Activated CD4-positive, alpha-beta T cell treated with anti-CD3 and anti-CD28 coated beads, Interleukin-2, amount 10 ng/mL, durations not matched to agents 7 days and 5 days (primary cell): ENCODE data around the gene PRCC. TPM values are rescaled to one million over a fixed set of nuclear protein-coding genes. Genes with fewer than 3 reads are reported as not detected.

Experiments
- CTCF ChIA-PET: fragments of 350-600 bp; sonication (Branson Sonifier 250); formaldehyde crosslinking; loops from one replicate; lab custom pipeline; 2021; ENCODE audit warnings: antibody characterized with exemption; lab: Charles Lee
- POLR2A ChIA-PET: fragments of 350-600 bp; sonication (Branson Sonifier 250); formaldehyde crosslinking; loops from one replicate; lab custom pipeline; 2021; ENCODE audit warnings: antibody characterized with exemption; lab: Charles Lee
- DNase-seq: peaks from one replicate; pipeline ENCODE4 v3.0.0-alpha.2; 2020
- H3K27ac Mint-ChIP-seq: one replicate; pipeline ENCODE4 v1.8.0; 2021; ENCODE audit warnings: mild to moderate bottlenecking, moderate library complexity, mixed read lengths
- H3K27me3 Mint-ChIP-seq: one replicate; pipeline ENCODE4 v1.8.0; 2021; ENCODE audit warnings: mixed read lengths
- H3K36me3 Mint-ChIP-seq: one replicate; pipeline ENCODE4 v1.8.0; 2021; ENCODE audit warnings: low read depth, mixed read lengths
- H3K4me1 Mint-ChIP-seq: one replicate; pipeline ENCODE4 v1.8.0; 2021; ENCODE audit warnings: mixed read lengths
- H3K4me3 Mint-ChIP-seq: one replicate; pipeline ENCODE4 v1.8.0; 2021; ENCODE audit warnings: mild to moderate bottlenecking, moderate library complexity, mixed read lengths
- H3K9me3 Mint-ChIP-seq: one replicate; pipeline ENCODE4 v1.8.0; 2021; ENCODE audit warnings: mixed read lengths
- total RNA-seq, 2 experiments: library from RNA; stranded (reverse); gene quantifications; one replicate each; pipeline ENCODE4 v1.2.3, GENCODE V29; 2021

Gene PRCC
- total RNA-seq, 2 experiments from 2014 or later = 70.6 to 87.7 TPM

DNA sequence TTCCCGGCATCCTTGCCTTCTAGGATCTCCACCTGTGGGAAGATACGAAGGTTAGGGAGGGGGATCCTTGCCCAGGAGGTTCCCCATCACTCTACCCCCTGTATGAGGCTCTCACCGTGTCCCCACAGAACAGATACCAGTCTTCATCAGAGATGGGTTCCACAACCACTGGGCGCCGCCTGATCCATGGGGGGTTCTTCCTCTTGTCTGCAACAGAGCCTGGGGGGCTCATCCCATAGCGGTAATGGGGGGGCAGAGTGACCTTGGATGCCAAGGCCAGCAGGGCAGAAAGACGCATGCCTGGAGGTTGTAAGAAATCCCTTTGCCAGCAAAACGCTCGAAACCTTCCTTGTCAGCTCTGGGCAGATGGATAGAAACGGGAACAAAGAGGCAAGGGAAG is 28.9 kb upstream of the PRCC start:
- Mint-ChIP-seq H3K9me3 (no peaks in the 10 kb centered on the region), H3K36me3 (peaks cover 49% of the 10 kb centered on the region), H3K4me1 (peaks cover 36% of the 10 kb centered on the region), H3K27ac (no peak overlapping the region), H3K27me3 (no peaks in the 10 kb centered on the region), H3K4me3 (no peak overlapping the region)
- DNase-seq = no peak
- POLR2A ChIA-PET = interaction anchor here (0.6 to 1.0 kb wide), 2 partner anchors 10 to 13 kb away, joined by 3 read pairs; partner anchors contain the start of genes HDGF, ISG20L2 and METTL25B
- CTCF ChIA-PET = interaction anchor here (1.0 to 5.6 kb wide), 4 partner anchors 11 to 154 kb away, joined by 3 to 63 read pairs (median 3); partner anchors contain the start of genes ISG20L2 and METTL25B

DNA sequence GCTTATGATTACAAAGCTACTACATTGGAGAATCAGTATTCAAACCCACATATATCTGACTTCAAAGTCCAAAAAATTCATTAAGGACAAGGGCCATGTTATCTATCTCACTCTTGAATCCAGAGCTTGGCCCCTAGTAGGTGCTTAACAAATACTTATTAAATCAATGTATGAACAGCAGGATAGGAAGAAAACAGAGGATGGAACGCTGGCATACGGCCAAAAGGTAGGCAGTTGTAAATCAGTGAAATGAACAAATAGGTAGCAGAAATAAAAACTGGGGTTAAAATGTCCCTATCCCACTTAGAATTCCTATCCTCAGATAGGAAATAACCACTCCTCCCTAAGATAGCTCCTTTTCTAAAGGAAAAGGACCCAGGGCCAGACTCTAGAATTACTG is 28.4 kb upstream of the PRCC start:
- peaks cover 54% of the 10 kb centered on the region for H3K36me3 Mint-ChIP-seq
- no peaks in the 10 kb centered on the region for H3K27me3 Mint-ChIP-seq
- DNase-seq = no peak
- no peak overlapping the region for H3K4me3 Mint-ChIP-seq
- H3K9me3 Mint-ChIP-seq = no peaks in the 10 kb centered on the region
- H3K4me1 Mint-ChIP-seq = peaks cover 40% of the 10 kb centered on the region
- CTCF ChIA-PET = interaction anchor here (0.6 to 5.6 kb wide), 5 partner anchors 12 to 153 kb away, joined by 3 to 63 read pairs (median 3); partner anchors contain the start of genes ISG20L2 and METTL25B
- H3K27ac Mint-ChIP-seq = no peak overlapping the region
- POLR2A ChIA-PET = interaction anchor here (0.6 to 1.0 kb wide), 2 partner anchors 10 to 13 kb away, joined by 3 read pairs; partner anchors contain the start of genes HDGF, ISG20L2 and METTL25B

DNA sequence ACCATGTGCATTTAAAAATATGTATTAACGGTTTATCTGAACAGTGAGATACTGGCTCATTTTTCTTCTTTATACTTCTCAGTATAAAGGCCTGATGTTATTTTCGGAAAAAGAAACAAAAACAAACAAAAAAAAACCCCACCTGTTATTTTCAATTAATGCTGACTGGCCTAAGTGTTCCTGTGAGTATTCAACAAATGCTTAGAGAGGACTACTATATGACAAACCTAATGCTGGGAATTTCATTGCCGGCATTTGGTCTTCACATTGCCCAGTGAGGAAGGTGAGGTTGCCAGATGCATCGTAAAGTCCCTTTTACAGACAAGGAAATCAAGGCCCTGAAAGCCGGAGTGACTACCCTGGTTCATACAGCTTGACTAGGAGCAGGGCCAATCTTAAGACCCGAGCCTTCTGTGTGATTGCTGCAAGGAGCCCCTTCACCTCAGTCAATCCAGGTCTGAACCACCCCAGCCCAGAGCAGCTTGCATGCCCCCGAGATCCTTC is 27.0 kb upstream of the PRCC start:
- Mint-ChIP-seq H3K27ac (peak overlapping the region; percentile 95), H3K4me1 (peaks cover 47% of the 10 kb centered on the region), H3K9me3 (no peaks in the 10 kb centered on the region), H3K36me3 (peaks cover 65% of the 10 kb centered on the region), H3K27me3 (no peaks in the 10 kb centered on the region), H3K4me3 (peak overlapping the region; percentile 97)
- DNase-seq = no peak
- CTCF ChIA-PET = interaction anchor here (1.0 to 5.6 kb wide), 6 partner anchors 8 to 120 kb away, joined by 3 to 63 read pairs (median 8); partner anchors contain the start of genes INSRR, ISG20L2, METTL25B and NTRK1
- POLR2A ChIA-PET = interaction anchor here (1.4 to 1.6 kb wide), 2 partner anchors 12 kb away, joined by 7 to 12 read pairs; partner anchors contain the start of genes HDGF, ISG20L2 and METTL25B

DNA sequence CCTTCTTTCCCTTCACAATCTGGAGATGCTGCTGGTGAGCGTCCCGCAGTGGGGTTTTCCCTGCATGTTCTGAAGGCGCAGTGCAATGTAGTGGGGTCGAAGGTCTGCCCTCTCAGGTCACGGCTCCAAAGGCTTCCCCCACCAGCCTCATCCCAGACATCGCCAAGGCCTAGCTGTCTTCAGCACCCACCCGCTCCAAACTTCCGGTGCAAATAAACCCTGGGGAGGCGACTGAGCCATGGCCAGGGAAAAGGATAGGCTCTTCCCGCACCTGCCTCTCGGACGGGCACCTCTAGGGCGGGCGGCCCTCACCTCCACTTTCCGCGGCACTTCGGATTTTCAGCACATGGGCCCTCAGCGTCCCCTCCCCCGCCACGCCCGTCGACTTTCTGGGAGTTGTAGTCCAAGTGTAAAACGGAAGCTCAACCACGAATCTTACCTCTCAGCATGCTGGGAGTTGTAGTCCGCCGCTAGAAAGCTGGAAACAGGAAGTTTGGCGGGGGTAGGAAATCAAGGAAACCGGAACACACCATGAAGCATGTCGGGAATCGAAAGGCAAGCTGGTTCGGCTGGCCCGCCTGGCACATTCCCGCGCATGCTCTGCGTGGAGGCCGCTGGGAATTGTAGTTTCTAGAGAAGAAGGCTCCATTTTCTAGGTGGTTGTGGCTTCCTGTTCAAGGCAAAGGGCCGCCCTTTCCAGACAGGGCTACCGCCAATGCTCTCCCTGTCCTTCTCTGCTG is 26.4 kb upstream of the PRCC start, which contains the start of gene MRPL24:
Gene MRPL24, minus strand, starts transcription at position 348 of the 740 bp plus-strand sequence. CDS start 2,384 bp downstream, outside the sequence.
- H3K36me3 Mint-ChIP-seq = peaks cover 65% of the 10 kb centered on the region
- no peaks in the 10 kb centered on the region for H3K9me3 Mint-ChIP-seq
- ChIA-PET CTCF (interaction anchor here (0.6 to 5.6 kb wide), 13 partner anchors 9 to 186 kb away, joined by 3 to 63 read pairs (median 5); partner anchors contain the start of genes INSRR, ISG20L2, METTL25B and NTRK1), POLR2A (interaction anchor here (0.9 to 1.6 kb wide), 4 partner anchors 11 to 26 kb away, joined by 3 to 12 read pairs (median 6); partner anchors contain the start of genes HDGF, ISG20L2, METTL25B and PRCC)
- peak; percentile 99 for DNase-seq
- H3K4me3 Mint-ChIP-seq = peak within 1 kb of the TSS; percentile 97
- no peaks in the 10 kb centered on the region for H3K27me3 Mint-ChIP-seq
- peaks cover 53% of the 10 kb centered on the region for H3K4me1 Mint-ChIP-seq
- peak within 1 kb of the TSS; percentile 95 for H3K27ac Mint-ChIP-seq

DNA sequence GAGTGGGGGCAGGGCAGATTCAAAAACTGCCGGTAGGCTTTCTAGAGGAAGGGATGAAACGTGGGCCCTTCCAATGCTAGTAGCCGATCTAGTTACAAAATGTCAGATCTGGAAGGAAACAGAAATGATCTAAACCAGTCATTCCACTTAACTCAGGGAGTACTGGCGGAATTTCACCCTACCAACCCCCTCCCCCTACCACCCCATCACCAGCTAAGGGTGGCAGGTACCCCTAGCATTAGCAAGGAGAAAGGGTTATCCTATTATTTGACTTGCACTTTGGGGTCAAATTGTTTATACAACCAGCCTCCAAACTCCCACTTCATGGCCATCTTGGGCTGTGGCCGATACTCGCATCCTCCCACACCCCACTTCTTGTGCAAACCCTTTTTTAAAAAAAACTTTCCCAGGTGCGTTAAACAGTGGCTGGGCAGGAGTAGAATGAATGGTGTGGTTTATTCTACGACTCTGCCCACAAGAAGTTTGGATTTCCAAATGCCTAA is 25.8 kb upstream of the PRCC start:
- ChIA-PET CTCF (interaction anchor here (0.6 to 5.6 kb wide), 14 partner anchors 8 to 186 kb away, joined by 3 to 63 read pairs (median 4); partner anchors contain the start of genes HDGF, INSRR, ISG20L2 and METTL25B), POLR2A (interaction anchor here (0.9 to 1.6 kb wide), 4 partner anchors 10 to 26 kb away, joined by 3 to 12 read pairs (median 6); partner anchors contain the start of genes HDGF, ISG20L2, METTL25B and PRCC)
- Mint-ChIP-seq H3K9me3 (no peaks in the 10 kb centered on the region), H3K36me3 (peaks cover 66% of the 10 kb centered on the region), H3K4me1 (peaks cover 59% of the 10 kb centered on the region), H3K27me3 (no peaks in the 10 kb centered on the region), H3K27ac (peak overlapping the region; percentile 95), H3K4me3 (peak overlapping the region; percentile 97)
- DNase-seq = no peak

DNA sequence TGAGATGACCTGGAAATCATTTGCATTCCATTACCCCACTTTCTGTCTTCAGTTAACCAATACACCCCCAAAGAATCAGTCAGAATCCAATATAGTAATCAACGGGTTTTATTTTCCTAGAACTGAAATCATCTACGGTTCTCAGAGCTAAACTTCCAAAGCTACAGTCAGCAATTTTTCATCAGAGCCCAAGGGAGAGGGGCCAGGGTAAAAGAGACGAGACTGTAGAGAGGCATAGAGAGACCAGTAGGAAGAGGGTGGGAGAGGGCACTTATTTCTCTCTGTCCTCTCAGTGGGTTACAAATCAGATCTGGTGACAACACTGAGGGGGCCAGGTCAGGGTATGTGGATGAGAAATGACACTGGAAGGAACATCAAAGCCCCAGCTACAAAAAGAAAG is 25.3 kb upstream of the PRCC start:
- H3K27ac Mint-ChIP-seq = peak overlapping the region; percentile 95
- H3K36me3 Mint-ChIP-seq = peaks cover 65% of the 10 kb centered on the region
- DNase-seq = no peak
- no peaks in the 10 kb centered on the region for H3K27me3 Mint-ChIP-seq
- H3K4me3 Mint-ChIP-seq = peak overlapping the region; percentile 97
- POLR2A ChIA-PET = interaction anchor here (1.1 to 1.6 kb wide), 3 partner anchors 9 to 14 kb away, joined by 3 to 7 read pairs (median 3); partner anchors contain the start of gene HDGF
- peaks cover 61% of the 10 kb centered on the region for H3K4me1 Mint-ChIP-seq
- no peaks in the 10 kb centered on the region for H3K9me3 Mint-ChIP-seq
- CTCF ChIA-PET = interaction anchor here (1.0 to 5.6 kb wide), 5 partner anchors 8 to 25 kb away, joined by 3 to 63 read pairs (median 5); partner anchors contain the start of genes HDGF, ISG20L2, METTL25B and PRCC

DNA sequence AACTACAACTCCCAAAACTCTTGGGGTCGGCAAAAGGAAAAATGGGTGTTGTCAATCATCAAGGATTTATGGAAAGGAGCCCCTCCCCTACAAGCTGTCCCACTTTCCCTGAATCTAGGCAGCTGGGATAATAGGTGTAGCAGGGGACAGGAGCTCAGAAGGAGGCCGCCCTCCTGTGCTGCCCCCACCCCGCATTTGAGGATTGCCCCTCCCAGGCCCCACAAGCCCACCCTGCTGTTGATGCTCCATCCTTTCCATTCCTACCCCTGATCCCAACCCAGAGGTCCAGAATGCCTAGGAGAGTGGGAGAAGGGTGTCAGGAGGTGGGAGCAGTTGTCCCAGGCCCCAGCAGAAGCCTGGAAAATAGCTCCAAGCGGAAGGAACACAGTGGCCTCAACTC is 24.5 kb upstream of the PRCC start:
- H3K9me3 Mint-ChIP-seq = no peaks in the 10 kb centered on the region
- H3K4me1 Mint-ChIP-seq = peaks cover 68% of the 10 kb centered on the region
- H3K27me3 Mint-ChIP-seq = no peaks in the 10 kb centered on the region
- H3K4me3 Mint-ChIP-seq = no peak overlapping the region
- peak overlapping the region; percentile 31 for H3K27ac Mint-ChIP-seq
- ChIA-PET CTCF (interaction anchor here (2.0 to 5.6 kb wide), 2 partner anchors 16 to 24 kb away, joined by 5 to 63 read pairs; partner anchors contain the start of genes ISG20L2, METTL25B and PRCC), POLR2A (interaction anchor here (1.3 kb wide), 1 partner anchor 8 kb away, joined by 3 read pairs; the partner anchor contains the start of gene HDGF)
- no peak for DNase-seq
- peaks cover 60% of the 10 kb centered on the region for H3K36me3 Mint-ChIP-seq

DNA sequence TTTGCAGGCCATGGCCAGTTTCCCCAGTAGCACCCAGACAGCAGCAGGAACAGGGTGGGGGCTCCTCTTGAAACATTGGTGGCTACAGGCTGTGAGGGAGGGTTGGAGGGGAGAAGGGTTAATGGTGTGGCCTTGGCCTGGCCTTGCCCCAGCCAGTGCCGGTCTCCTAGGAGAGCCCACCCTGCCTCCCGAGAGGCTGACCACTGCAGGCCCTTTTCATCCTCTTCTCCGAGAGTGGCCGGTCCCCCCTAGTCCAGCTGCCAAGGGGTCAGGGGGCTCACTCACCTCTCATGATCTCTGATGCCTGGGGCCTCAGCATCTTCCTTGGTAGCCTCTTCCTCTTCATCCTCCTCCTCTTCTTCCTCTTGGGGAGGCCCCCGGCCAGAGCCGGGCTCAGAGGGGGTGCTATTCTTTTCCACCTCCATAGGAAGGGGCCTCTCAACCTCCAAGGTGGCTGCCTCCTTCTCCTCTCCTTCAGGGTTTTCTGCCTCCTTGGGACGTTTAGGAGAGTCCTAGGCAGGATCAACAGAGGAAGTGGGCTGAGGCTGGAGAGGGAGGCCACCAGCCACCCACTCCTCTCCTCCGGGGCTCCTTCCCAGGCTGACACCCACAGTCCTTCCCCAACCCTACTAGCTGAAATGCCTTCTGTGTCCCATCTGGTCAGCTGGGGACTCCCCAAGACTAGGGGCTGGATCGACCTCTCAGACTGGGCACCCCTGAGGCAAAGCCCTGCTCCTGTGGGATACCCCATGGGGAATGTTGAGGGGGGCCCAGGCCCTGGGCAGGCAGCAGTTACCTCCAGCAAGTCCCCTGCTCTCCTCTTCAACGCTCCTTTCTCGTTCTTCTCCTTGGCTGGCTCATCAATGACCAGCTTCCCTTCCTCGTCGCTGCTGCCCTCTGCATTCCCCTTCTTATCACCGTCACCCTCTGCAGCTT is 23.7 kb upstream of the PRCC start:
- ChIA-PET POLR2A (interaction anchor here (1.3 kb wide), 1 partner anchor 7 kb away, joined by 3 read pairs; the partner anchor contains the start of gene HDGF), CTCF (interaction anchor here (5.6 kb wide), 1 partner anchor 16 kb away, joined by 63 read pairs; the partner anchor contains the start of genes ISG20L2 and METTL25B)
- peaks cover 61% of the 10 kb centered on the region for H3K36me3 Mint-ChIP-seq
- DNase-seq = no peak
- no peaks in the 10 kb centered on the region for H3K9me3 Mint-ChIP-seq
- H3K4me1 Mint-ChIP-seq = peaks cover 74% of the 10 kb centered on the region
- H3K4me3 Mint-ChIP-seq = no peak overlapping the region
- H3K27me3 Mint-ChIP-seq = no peaks in the 10 kb centered on the region
- H3K27ac Mint-ChIP-seq = no peak overlapping the region

DNA sequence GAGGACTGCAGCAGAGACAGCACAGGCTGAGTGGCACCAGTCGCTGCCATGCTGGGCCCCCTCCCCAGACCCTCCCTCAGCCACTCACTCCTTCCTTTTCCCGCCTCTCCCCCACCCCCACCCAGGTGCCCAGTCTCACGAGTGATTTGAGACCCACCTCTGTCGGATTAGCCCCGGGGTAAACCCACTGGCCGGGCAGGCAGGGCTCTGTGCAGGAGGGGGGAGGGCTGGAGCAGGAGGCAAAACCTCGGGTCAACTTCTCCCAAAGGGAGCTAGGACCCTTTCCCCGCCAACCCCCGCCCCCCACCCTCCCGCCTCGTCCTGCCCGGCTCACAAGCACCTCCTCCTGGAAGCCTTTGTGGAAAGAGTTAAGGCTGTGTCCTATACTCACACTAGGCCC is 23.0 kb upstream of the PRCC start:
- no peak for DNase-seq
- ChIA-PET POLR2A (no interaction called here), CTCF (interaction anchor here (1.2 to 5.6 kb wide), 2 partner anchors 13 to 17 kb away, joined by 3 to 63 read pairs; partner anchors contain the start of genes ISG20L2 and METTL25B)
- Mint-ChIP-seq H3K27me3 (no peaks in the 10 kb centered on the region), H3K36me3 (peaks cover 61% of the 10 kb centered on the region), H3K4me1 (peaks cover 74% of the 10 kb centered on the region), H3K4me3 (no peak overlapping the region), H3K9me3 (no peaks in the 10 kb centered on the region), H3K27ac (no peak overlapping the region)

DNA sequence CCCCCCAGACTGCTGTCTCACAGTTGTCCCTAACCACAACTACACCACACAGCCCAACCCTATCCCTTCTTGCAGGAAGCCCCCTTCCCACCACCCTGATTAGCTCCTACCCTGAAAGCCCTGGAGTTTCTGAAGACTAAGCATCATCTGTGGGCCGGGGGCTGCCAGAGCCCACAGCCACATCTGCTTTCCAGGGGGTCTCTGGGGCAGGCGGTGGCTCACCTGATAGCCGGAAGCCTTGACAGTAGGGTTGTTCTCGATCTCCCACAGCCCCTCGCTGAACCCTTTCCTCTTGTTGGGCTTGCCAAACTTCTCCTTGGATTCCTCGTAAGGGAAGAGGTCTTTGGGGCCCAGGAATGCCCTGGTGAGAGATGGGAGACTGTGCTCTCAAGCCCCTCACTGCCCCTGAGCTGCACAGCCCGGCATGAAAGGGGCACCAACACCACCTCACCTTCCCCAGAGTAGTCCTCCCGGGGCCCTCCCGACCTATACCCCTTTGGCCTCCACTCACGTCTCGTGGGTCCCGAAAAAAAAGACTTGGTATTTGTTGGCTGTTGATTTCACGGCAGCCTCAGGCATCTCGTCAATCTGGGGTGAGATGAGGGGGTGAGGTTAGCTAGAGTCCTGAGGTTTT is 22.4 kb upstream of the PRCC start:
- Mint-ChIP-seq H3K27ac (peak overlapping the region; percentile 91), H3K4me3 (no peak overlapping the region), H3K36me3 (peaks cover 65% of the 10 kb centered on the region), H3K9me3 (no peaks in the 10 kb centered on the region), H3K4me1 (peaks cover 78% of the 10 kb centered on the region), H3K27me3 (no peaks in the 10 kb centered on the region)
- ChIA-PET POLR2A (no interaction called here), CTCF (interaction anchor here (1.2 to 2.0 kb wide), 3 partner anchors 14 to 20 kb away, joined by 3 to 6 read pairs (median 5); no protein-coding TSS in a partner anchor)
- DNase-seq = no peak
